IMR-90 (cell line): ENCODE data around the gene OOSP1. TPM values are rescaled to one million over a fixed set of nuclear protein-coding genes. Genes with fewer than 3 reads are reported as not detected.
A peak's percentile ranks its signal among the peaks of the same experiment; 100 is the strongest.

Experiments
- ATAC-seq: fragments of 200-7000 bp; cut with Tn5 transposase; 2 replicates; pipeline ENCODE4 v1.9.1; 2020; ENCODE audit warnings: low read depth, mild to moderate bottlenecking, moderate library complexity
- BruUV-seq: library from RNA; stranded (reverse); fragments of 400-500 nt; replicated peaks from 2 replicates; lab custom pipeline; 2021; lab: Mats Ljungman, UMichigan
- CTCF ChIA-PET: fragments of 300-600 bp; formaldehyde crosslinking; extraction: SDS; loops from one replicate; lab custom pipeline; 2021; ENCODE audit warnings: antibody characterized with exemption; lab: Yijun Ruan, JAX
- POLR2A ChIA-PET: fragments of 300-600 bp; sonication (Branson Sonifier 250); formaldehyde crosslinking; loops from one replicate; lab custom pipeline; 2022; ENCODE audit warnings: antibody characterized with exemption; ENCODE audit not compliant: unreplicated experiment; lab: Charles Lee
- DNase-seq: peaks from one replicate; pipeline ENCODE4 v3.0.0; 2013
- H2AFZ ChIP-seq: replicated peaks from 2 replicates; pipeline ENCODE3; 2013; ENCODE audit warnings: low read length, mild to moderate bottlenecking; ENCODE audit not compliant: poor library complexity
- H2AK5ac ChIP-seq: 2 replicates; pipeline ENCODE4 v1.6.1; 2013; ENCODE audit warnings: low read depth, low read length, inconsistent platforms
- H2AK9ac ChIP-seq: replicated peaks from 2 replicates; pipeline ENCODE3; 2013; ENCODE audit warnings: mild to moderate bottlenecking, low read depth, low read length, moderate library complexity; ENCODE audit not compliant: poor library complexity
- H2BK120ac ChIP-seq: 2 replicates; pipeline ENCODE4 v1.6.1; 2013; ENCODE audit warnings: low read depth, low read length, inconsistent platforms
- H2BK15ac ChIP-seq: 3 replicates; pipeline ENCODE4 v1.6.1; 2013; ENCODE audit warnings: low read depth, low read length, inconsistent platforms
- H2BK20ac ChIP-seq: 2 replicates; pipeline ENCODE4 v1.6.1; 2013; ENCODE audit warnings: low read depth, mild to moderate bottlenecking, inconsistent platforms, low read length, moderate library complexity
- H2BK5ac ChIP-seq: 2 replicates; pipeline ENCODE4 v1.6.1; 2013; ENCODE audit warnings: mild to moderate bottlenecking, low read depth, low read length, inconsistent platforms; ENCODE audit not compliant: poor library complexity, severe bottlenecking
- H3K14ac ChIP-seq: replicated peaks from 2 replicates; pipeline ENCODE4 v1.6.1; 2013; ENCODE audit warnings: low read depth, low read length, inconsistent platforms
- H3K18ac ChIP-seq: 2 replicates; pipeline ENCODE4 v1.6.1; 2013; ENCODE audit warnings: low read depth, low read length, control low read depth
- H3K23ac ChIP-seq: 2 replicates; pipeline ENCODE4 v1.6.1; 2013; ENCODE audit warnings: low read depth, low read length, inconsistent platforms
- H3K27ac ChIP-seq: 2 replicates; pipeline ENCODE4 v1.5.1; 2013; ENCODE audit warnings: mild to moderate bottlenecking, control low read depth, low read length; ENCODE audit not compliant: insufficient read depth
- H3K27me3 ChIP-seq: 2 replicates; pipeline ENCODE4 v1.6.1; 2013; ENCODE audit warnings: low read length; ENCODE audit not compliant: control insufficient read depth, insufficient read depth
- H3K36me3 ChIP-seq: 2 replicates; pipeline ENCODE4 v1.6.1; 2013; ENCODE audit warnings: low read length, mixed read lengths; ENCODE audit not compliant: control insufficient read depth, insufficient read depth
- H3K4ac ChIP-seq: 2 replicates; pipeline ENCODE4 v1.6.1; 2013; ENCODE audit warnings: low read depth, low read length, inconsistent platforms
- H3K4me1 ChIP-seq: 2 replicates; pipeline ENCODE4 v1.6.1; 2013; ENCODE audit warnings: low read length, mixed read lengths; ENCODE audit not compliant: control insufficient read depth, insufficient read depth
- H3K4me2 ChIP-seq: 2 replicates; pipeline ENCODE4 v1.6.1; 2013; ENCODE audit warnings: low read depth, mild to moderate bottlenecking, control low read depth, low read length, moderate library complexity
- H3K4me3 ChIP-seq: 2 replicates; pipeline ENCODE4 v1.5.1; 2013; ENCODE audit warnings: low read depth, mild to moderate bottlenecking, control low read depth, low read length, moderate library complexity; ENCODE audit not compliant: insufficient read depth
- H3K56ac ChIP-seq: 2 replicates; pipeline ENCODE4 v1.6.1; 2013; ENCODE audit warnings: low read length, inconsistent platforms; ENCODE audit not compliant: insufficient read depth; ENCODE audit errors: extremely low read depth
- H3K79me1 ChIP-seq, 2 experiments: 2 replicates each; pipeline ENCODE4 v1.6.1; 2013; ENCODE audit warnings: low read length in 2 of 2, inconsistent platforms in 1 of 2, low read depth in 1 of 2
- H3K9ac ChIP-seq: 2 replicates; pipeline ENCODE4 v1.6.1; 2013; ENCODE audit warnings: low read depth, low read length, control low read depth
- H3K9me1 ChIP-seq: 2 replicates; pipeline ENCODE4 v1.6.1; 2013; ENCODE audit warnings: low read length, inconsistent platforms; ENCODE audit not compliant: insufficient read depth
- H3K9me3 ChIP-seq: 2 replicates; pipeline ENCODE4 v1.6.1; 2013; ENCODE audit warnings: low read length; ENCODE audit not compliant: control insufficient read depth, insufficient read depth
- H4K20me1 ChIP-seq: 2 replicates; pipeline ENCODE4 v1.6.1; 2013; ENCODE audit warnings: low read length, inconsistent platforms; ENCODE audit not compliant: insufficient read depth
- H4K5ac ChIP-seq: 2 replicates; pipeline ENCODE4 v1.6.1; 2013; ENCODE audit warnings: mild to moderate bottlenecking, low read depth, low read length, control low read depth
- H4K8ac ChIP-seq, 2 experiments: 2 replicates each; pipeline ENCODE4 v1.6.1; 2013; ENCODE audit warnings: low read depth in 2 of 2, low read length in 2 of 2, control low read depth in 1 of 2, inconsistent platforms in 1 of 2
- H4K91ac ChIP-seq: 2 replicates; pipeline ENCODE4 v1.6.1; 2013; ENCODE audit warnings: low read depth, low read length, inconsistent platforms; ENCODE audit not compliant: insufficient read depth
- BHLHE40 ChIP-seq: fragments of 150-350 bp; IDR thresholded peaks from 2 replicates; pipeline ENCODE4 v1.6.1; 2016; ENCODE audit warnings: mild to moderate bottlenecking, low read depth, low read length
- CHD1 ChIP-seq: IDR thresholded peaks from 2 replicates; pipeline ENCODE4 v1.6.1; 2012; ENCODE audit warnings: low read depth, low read length, improper control_type of control experiment
- CTCF ChIP-seq: conservative IDR thresholded peaks from 2 replicates; pipeline ENCODE4 v1.5.1; 2012; ENCODE audit warnings: mild to moderate bottlenecking, low read depth, low read length, improper control_type of control experiment
- POLR2A ChIP-seq: IDR thresholded peaks from 2 replicates; pipeline ENCODE4 v1.6.1; 2012; ENCODE audit warnings: mild to moderate bottlenecking, low read depth, low read length
- RAD21 ChIP-seq: IDR thresholded peaks from 2 replicates; pipeline ENCODE4 v1.6.1; 2012; ENCODE audit warnings: low read length, improper control_type of control experiment
- RFX5 ChIP-seq: IDR thresholded peaks from 2 replicates; pipeline ENCODE4 v1.8.0; 2012; ENCODE audit warnings: low read depth, mild to moderate bottlenecking, low read length, moderate library complexity
- SMC3 ChIP-seq: fragments of 150-350 bp; IDR thresholded peaks from 2 replicates; pipeline ENCODE4 v1.6.1; 2016; ENCODE audit warnings: low read depth, mild to moderate bottlenecking, antibody characterized with exemption, low read length, moderate library complexity
- WGBS, 2 experiments: methylation state at CpG; one replicate each; pipeline versions ENCODE4 v1.1.5 to v1.1.7; 2013; ENCODE audit warnings: missing lambda C conversion rate in 2 of 2; ENCODE audit not compliant: insufficient read length in 1 of 2; ENCODE audit errors: extremely low coverage in 2 of 2; 5-methylcytosine and 5-hydroxymethylcytosine counted together
- dilution Hi-C: fragments of 300-500 bp; cut with HindIII; formaldehyde crosslinking; loops from one replicate; pipeline ENCODE4 v1.14.3; 2018; ENCODE audit warnings: low sequenced_read_pairs; ENCODE audit not compliant: unreplicated experiment
- in situ Hi-C: fragments of 300-500 bp; cut with MboI; formaldehyde crosslinking; loops from 3 replicates; pipeline ENCODE4 v1.14.3; 2019; ENCODE audit warnings: low sequenced_read_pairs, inconsistent platforms, mixed read lengths
- intact Hi-C: fragments of 100-400 bp; cut with micrococcal nuclease; formaldehyde crosslinking; loops from 2 replicates; pipeline ENCODE4 v1.10.0; 2022
- polyA plus RNA-seq, 3 experiments: library from polyadenylated mRNA; depleted of rRNA; stranded (reverse); fragments of >200 nt; gene quantifications; 2 replicates each; pipeline ENCODE4 v1.2.3, GENCODE V29; 2012; ENCODE audit warnings: low replicate concordance in 1 of 3
- total RNA-seq: library from RNA; depleted of rRNA; stranded (reverse); fragments of >200 nt; gene quantifications from 2 replicates; pipeline ENCODE4 v1.2.3, GENCODE V29; 2012

OOSP1 gene
- total and polyA plus RNA-seq, 2 of the 4 experiments (the other 2 are of a cell fraction), result not detected

DNA sequence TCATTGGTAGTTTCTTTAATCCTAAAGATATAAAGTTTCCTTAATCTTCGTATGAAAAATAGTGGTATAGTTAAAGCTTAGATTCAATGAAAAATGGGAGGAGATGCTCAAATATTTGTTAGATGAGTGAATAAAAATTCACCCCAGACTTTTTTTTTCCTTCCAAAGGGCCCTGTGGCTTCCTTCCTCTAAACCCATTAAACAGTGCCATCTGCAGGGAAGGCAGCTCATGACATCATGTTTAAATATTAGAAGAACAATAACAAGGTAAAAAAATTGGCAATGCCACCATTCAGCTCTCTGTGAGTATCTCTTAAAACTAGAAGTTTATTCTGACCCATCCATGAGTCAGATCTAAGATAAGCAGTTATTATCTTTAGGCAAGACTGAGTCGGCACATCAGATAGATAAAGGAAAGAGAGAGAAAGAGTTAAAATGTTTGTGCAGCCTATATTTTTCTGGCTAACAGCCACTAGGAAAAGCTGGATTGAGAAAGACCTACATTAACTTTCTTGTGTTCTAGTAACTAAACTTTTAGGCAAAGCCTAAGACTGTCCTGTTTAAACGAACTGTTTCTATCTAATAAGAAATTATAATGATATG, 19.1 kb upstream of the OOSP1 start:
- no peak overlapping the region for H3K56ac ChIP-seq
- H2BK5ac ChIP-seq, result no peak overlapping the region
- no TSS peak for BruUV-seq
- ChIA-PET CTCF (interaction anchor here (0.6 to 1.7 kb wide), 3 partner anchors 9 to 79 kb away, joined by 3 to 6 read pairs (median 5); no protein-coding TSS in a partner anchor), POLR2A (no interaction called here)
- no peak overlapping the region for H3K4me3 ChIP-seq
- no peak overlapping the region for H3K9ac ChIP-seq
- no peak overlapping the region for H2AFZ ChIP-seq
- no peaks in the 10 kb centered on the region for H4K20me1 ChIP-seq
- no peak overlapping the region for H4K5ac ChIP-seq
- WGBS, 2 experiments, result no CpG with 5 or more reads among the region's 3 CpGs
- H3K4me2 ChIP-seq, result no peak overlapping the region
- H2AK9ac ChIP-seq, result no peak overlapping the region
- intact Hi-C loops, result loop anchor here (1.0 kb wide), 1 partner anchor 96 kb away; no protein-coding TSS in a partner anchor
- peaks cover 4% of the 10 kb centered on the region for H3K9me3 ChIP-seq
- no peaks in the 10 kb centered on the region for H3K79me1 ChIP-seq
- no peak for TF ChIP-seq POLR2A
- TF ChIP-seq RAD21, result peak; percentile 47
- no peak for TF ChIP-seq BHLHE40
- TF ChIP-seq RFX5, result no peak
- no peak for TF ChIP-seq CHD1
- peak; percentile 52 for TF ChIP-seq CTCF
- TF ChIP-seq SMC3, result peak; percentile 27; the same call in 1 of the 2 replicates
- H2BK15ac ChIP-seq, result no peak overlapping the region
- H2AK5ac ChIP-seq, result no peak overlapping the region
- dilution Hi-C loops, result no loop called here
- H3K14ac ChIP-seq, result no peak overlapping the region
- no peak overlapping the region for H3K27ac ChIP-seq
- H2BK20ac ChIP-seq, result no peak overlapping the region
- H3K4ac ChIP-seq, result no peak overlapping the region
- H4K8ac ChIP-seq, result no peak overlapping the region
- ATAC-seq (no peak), DNase-seq (peak; percentile 7)
- H2BK120ac ChIP-seq, result no peak overlapping the region
- H3K18ac ChIP-seq, result no peak overlapping the region
- no peak overlapping the region for H3K23ac ChIP-seq
- no peak overlapping the region for H4K91ac ChIP-seq
- no peaks in the 10 kb centered on the region for H3K4me1 ChIP-seq
- no peaks in the 10 kb centered on the region for H3K27me3 ChIP-seq
- no peaks in the 10 kb centered on the region for H3K9me1 ChIP-seq
- in situ Hi-C loops, result no loop called here
- H3K36me3 ChIP-seq, result no peaks in the 10 kb centered on the region
